BE2C (cell line): ENCODE data around the gene C1orf35.

ENCODE experiments used
- DNase-seq: peaks from one replicate; pipeline ENCODE4 v3.0.0-alpha.2; 2020
- H3K27me3 ChIP-seq: fragments of 250-450 bp; sonication (Bioruptor Pico); 2 replicates; pipeline ENCODE4 v1.5.1; 2020; ENCODE audit warnings: mild to moderate bottlenecking
- H3K36me3 ChIP-seq: fragments of 250-450 bp; sonication (Bioruptor Pico); 2 replicates; pipeline ENCODE4 v1.5.1; 2020; ENCODE audit warnings: mild to moderate bottlenecking
- H3K4me1 ChIP-seq: fragments of 250-450 bp; sonication (Bioruptor Pico); 2 replicates; pipeline ENCODE4 v1.5.1; 2020
- H3K4me3 ChIP-seq: 2 replicates; pipeline ENCODE4 v1.5.1; 2011; ENCODE audit warnings: low read depth, low read length
- H3K9me3 ChIP-seq: fragments of 250-450 bp; sonication (Bioruptor Pico); 2 replicates; pipeline ENCODE4 v1.5.1; 2020
- CTCF ChIP-seq: IDR thresholded peaks from 2 replicates; pipeline ENCODE4 v1.5.1; 2012; ENCODE audit warnings: mild to moderate bottlenecking, low read depth, low read length

C1orf35 gene

GRCh38 chr1:228146417-228147150, 43.5 kb upstream of the C1orf35 start:
- Histone ChIP-seq H3K4me1 (peaks cover 27% of the 10 kb centered on the region), H3K4me3 (no peak overlapping the region), H3K27me3 (no peaks in the 10 kb centered on the region), H3K9me3 (no peaks in the 10 kb centered on the region), H3K36me3 (peaks cover 6% of the 10 kb centered on the region)
- DNase-seq: peak; percentile 4
- TF ChIP-seq CTCF: no peak

GRCh38 chr1:228145463-228146416, 42.6 kb upstream of the C1orf35 start:
- H3K27me3 ChIP-seq: no peaks in the 10 kb centered on the region
- peaks cover 6% of the 10 kb centered on the region for H3K36me3 ChIP-seq
- H3K4me1 ChIP-seq: peaks cover 24% of the 10 kb centered on the region
- H3K9me3 ChIP-seq: no peaks in the 10 kb centered on the region
- no peak overlapping the region for H3K4me3 ChIP-seq
- peak; percentile 5 for DNase-seq
- TF ChIP-seq CTCF: no peak

- H3K4me1 ChIP-seq: peaks cover 17% of the 10 kb centered on the region
- no peak for TF ChIP-seq CTCF
Observed at GRCh38 chr1:228144993-228145343, 41.8 kb upstream of the C1orf35 start.

GRCh38 chr1:228144193-228144992, 41.3 kb upstream of the C1orf35 start:
- TF ChIP-seq CTCF: no peak
- H3K9me3 ChIP-seq: no peaks in the 10 kb centered on the region
- peaks cover 6% of the 10 kb centered on the region for H3K36me3 ChIP-seq
- no peak overlapping the region for H3K4me3 ChIP-seq
- no peaks in the 10 kb centered on the region for H3K27me3 ChIP-seq
- H3K4me1 ChIP-seq: peaks cover 11% of the 10 kb centered on the region
- DNase-seq: no peak

More at GRCh38 chr1:228144993-228145343, 41.8 kb upstream of the C1orf35 start:
- H3K9me3 ChIP-seq: no peaks in the 10 kb centered on the region
- H3K4me3 ChIP-seq: no peak overlapping the region
- peak; percentile 3 for DNase-seq
- H3K27me3 ChIP-seq: no peaks in the 10 kb centered on the region
- peaks cover 6% of the 10 kb centered on the region for H3K36me3 ChIP-seq

- H3K9me3 ChIP-seq: no peaks in the 10 kb centered on the region
- no peaks in the 10 kb centered on the region for H3K27me3 ChIP-seq
- peaks cover 6% of the 10 kb centered on the region for H3K36me3 ChIP-seq
- peak; percentile 5 for DNase-seq
- TF ChIP-seq CTCF: no peak
- H3K4me1 ChIP-seq: peaks cover 6% of the 10 kb centered on the region; the same call in 1 of the 2 replicates
- no peak overlapping the region for H3K4me3 ChIP-seq
Observed at GRCh38 chr1:228143480-228144192, 40.5 kb upstream of the C1orf35 start.
